ENCODE results near the gene GSTA2. TPM values are rescaled to one million over a fixed set of nuclear protein-coding genes. Genes with fewer than 3 reads are reported as not detected.

The GSTA2 gene
- polyA plus RNA-seq, 1 of the 3 experiments (the other 2 are of a cell fraction): not detected

DNA sequence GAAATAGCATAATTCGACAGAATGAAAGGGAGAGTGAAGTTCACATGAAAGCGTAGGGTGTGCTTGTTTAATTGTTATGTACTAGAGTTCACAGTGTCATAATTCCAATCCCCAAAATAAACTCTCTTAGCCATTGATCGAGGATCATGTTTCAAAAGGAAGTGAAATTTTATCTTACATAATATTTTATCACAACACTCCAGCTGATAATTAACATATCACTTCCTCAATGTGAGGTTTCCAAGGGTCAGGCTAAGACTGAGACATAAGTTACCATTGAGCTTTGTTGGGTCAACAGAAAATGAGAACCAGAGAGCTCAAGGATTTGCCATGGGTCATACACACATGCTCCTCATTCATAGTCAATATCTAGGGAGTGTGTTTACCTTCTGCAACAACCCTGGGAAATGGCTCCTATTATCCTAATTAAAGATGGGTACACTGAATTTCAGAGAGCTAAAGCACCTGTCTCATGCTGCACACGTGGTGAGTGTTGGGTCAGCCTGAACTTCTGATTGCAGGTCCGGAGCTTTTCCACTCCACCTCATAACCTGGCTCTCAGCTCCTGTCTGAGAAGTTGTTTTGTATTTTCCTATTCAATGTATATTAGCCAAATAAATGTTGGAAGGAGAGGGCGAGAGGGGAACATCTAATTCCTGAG is 3.0 kb downstream of the GSTA2 start:
- DNase-seq: no peak
- H3K36me3 ChIP-seq (replicated peaks in 1 of 2; ENCODE audit: control insufficient read depth in 1 of 2, insufficient read depth in 2 of 2, low read length in 1 of 2): no peaks in the 10 kb centered on the region
- H3K27ac ChIP-seq (ENCODE audit: low read depth in 2 of 2, low read length in 1 of 2): no peak overlapping the region
- POLR2A ChIA-PET: no interaction called here
- H3K27me3 ChIP-seq (ENCODE audit: insufficient read depth): peaks cover 8% of the 10 kb centered on the region; the same call in 1 of the 2 replicates
- H2AFZ ChIP-seq (ENCODE audit: low read depth): no peak overlapping the region
- H3K9me3 ChIP-seq: no peaks in the 10 kb centered on the region
- WGBS (ENCODE audit: low lambda C conversion rate): 8% methylated on average over 6 of the region's 6 CpGs
- no peaks in the 10 kb centered on the region for H4K20me1 ChIP-seq (ENCODE audit: insufficient read depth)
- no peak overlapping the region for H3K4me3 ChIP-seq (ENCODE audit: low read depth in 2 of 2, low read length in 1 of 2)
- no peak overlapping the region for H3K4me2 ChIP-seq
- no peaks in the 10 kb centered on the region for H3F3A ChIP-seq (replicated peaks; ENCODE audit: insufficient read depth)
- no peaks in the 10 kb centered on the region for H3K79me2 ChIP-seq (ENCODE audit: insufficient read depth)
- no peaks in the 10 kb centered on the region for H3K9me2 ChIP-seq
- no peak overlapping the region for H3K9ac ChIP-seq
- TF ChIP-seq SMC3 (IDR thresholded peaks at IDR 0.05; ENCODE audit: low read depth, low read length) (no peak), MXI1 (IDR thresholded peaks at IDR 0.05; ENCODE audit: low read depth, low read length) (no peak), CHD2 (IDR thresholded peaks at IDR 0.05; ENCODE audit: low read length, partially characterized antibody) (no peak), MEF2A (IDR thresholded peaks at IDR 0.05; ENCODE audit: borderline replicate concordance, low read depth) (no peak), RXRA (IDR thresholded peaks at IDR 0.05; ENCODE audit: borderline replicate concordance, low read depth) (no peak), EZH2phosphoT487 (IDR thresholded peaks at IDR 0.05; ENCODE audit: borderline replicate concordance, low read depth) (no peak), PBX3 (IDR thresholded peaks at IDR 0.05) (no peak), TEAD4 (IDR thresholded peaks at IDR 0.05; ENCODE audit: borderline replicate concordance, insufficient read depth) (no peak), RFX5 (IDR thresholded peaks at IDR 0.05; ENCODE audit: low read length) (no peak), TCF12 (IDR thresholded peaks at IDR 0.05) (no peak)
- TF ChIP-seq, protein P1, sequence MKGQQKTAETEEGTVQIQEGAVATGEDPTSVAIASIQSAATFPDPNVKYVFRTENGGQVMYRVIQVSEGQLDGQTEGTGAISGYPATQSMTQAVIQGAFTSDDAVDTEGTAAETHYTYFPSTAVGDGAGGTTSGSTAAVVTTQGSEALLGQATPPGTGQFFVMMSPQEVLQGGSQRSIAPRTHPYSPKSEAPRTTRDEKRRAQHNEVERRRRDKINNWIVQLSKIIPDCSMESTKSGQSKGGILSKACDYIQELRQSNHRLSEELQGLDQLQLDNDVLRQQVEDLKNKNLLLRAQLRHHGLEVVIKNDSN (IDR thresholded peaks at IDR 0.05; ENCODE audit: borderline replicate concordance, low read depth): no peak
- CTCF ChIA-PET: no interaction called here
- H3K4me1 ChIP-seq (ENCODE audit: control insufficient read depth in 1 of 2, insufficient read depth in 2 of 2, low read depth in 1 of 2, low read length in 1 of 2): no peaks in the 10 kb centered on the region

- POLR2A ChIA-PET: no interaction called here
Measured at GRCh38 chr6:52759085-52759484, 4.2 kb downstream of the GSTA2 start.

More at GRCh38 chr6:52759085-52759484, 4.2 kb downstream of the GSTA2 start:
- H3K36me3 ChIP-seq (replicated peaks in 1 of 2; ENCODE audit: control insufficient read depth in 1 of 2, insufficient read depth in 2 of 2, low read length in 1 of 2): no peaks in the 10 kb centered on the region
- no peak overlapping the region for H3K9ac ChIP-seq
- H3K27ac ChIP-seq (ENCODE audit: low read depth in 2 of 2, low read length in 1 of 2): no peak overlapping the region
- no peaks in the 10 kb centered on the region for H3F3A ChIP-seq (replicated peaks; ENCODE audit: insufficient read depth)
- WGBS (ENCODE audit: low lambda C conversion rate): 33% methylated on average over 1 of the region's 1 CpG
- H3K4me1 ChIP-seq (ENCODE audit: control insufficient read depth in 1 of 2, insufficient read depth in 2 of 2, low read depth in 1 of 2, low read length in 1 of 2): no peaks in the 10 kb centered on the region
- H3K27me3 ChIP-seq (ENCODE audit: insufficient read depth): peaks cover 8% of the 10 kb centered on the region; the same call in 1 of the 2 replicates
- H3K79me2 ChIP-seq (ENCODE audit: insufficient read depth): no peaks in the 10 kb centered on the region
- no peaks in the 10 kb centered on the region for H3K9me3 ChIP-seq
- TF ChIP-seq, protein P2, sequence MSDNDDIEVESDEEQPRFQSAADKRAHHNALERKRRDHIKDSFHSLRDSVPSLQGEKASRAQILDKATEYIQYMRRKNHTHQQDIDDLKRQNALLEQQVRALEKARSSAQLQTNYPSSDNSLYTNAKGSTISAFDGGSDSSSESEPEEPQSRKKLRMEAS (IDR thresholded peaks at IDR 0.05; ENCODE audit: low read depth): no peak
- no peaks in the 10 kb centered on the region for H4K20me1 ChIP-seq (ENCODE audit: insufficient read depth)
- no peaks in the 10 kb centered on the region for H3K9me2 ChIP-seq
- H3K4me3 ChIP-seq (ENCODE audit: low read depth in 2 of 2, low read length in 1 of 2): no peak overlapping the region
- H2AFZ ChIP-seq (ENCODE audit: low read depth): no peak overlapping the region
- DNase-seq: no peak
- no peak overlapping the region for H3K4me2 ChIP-seq
- CTCF ChIA-PET: no interaction called here
